ENCODE data around the gene SRRM2.

DNA sequence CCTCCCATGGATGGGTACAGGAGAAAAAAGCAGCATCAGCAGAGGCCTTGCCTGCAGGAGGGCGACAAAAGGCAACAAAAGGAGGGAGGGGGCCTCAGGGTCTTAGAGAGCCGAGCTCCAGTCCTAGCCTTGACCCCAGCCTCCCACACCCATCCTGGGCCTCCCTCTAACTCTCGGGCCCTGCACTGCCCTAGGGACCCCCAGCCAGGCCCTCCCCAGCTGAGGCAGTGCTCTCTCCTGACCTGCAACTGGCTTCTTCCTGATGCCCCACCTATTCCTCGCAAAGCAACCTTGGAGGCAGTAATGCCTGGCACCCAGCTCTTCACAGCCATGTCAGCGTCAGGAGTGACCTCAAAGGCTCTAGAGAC, 15.2 kb upstream of the SRRM2 start:
- TF ChIP-seq CTCF (conservative IDR thresholded peaks at IDR 0.05; ENCODE audit: low read length) = no peak
- TF ChIP-seq EZH2phosphoT487 (IDR thresholded peaks at IDR 0.05; ENCODE audit: borderline replicate concordance) = no peak
